GM21576 (cell line): ENCODE results near the gene ZDHHC17.
"Not testable (repeated sequence)": the region's sequence is repeated elsewhere in the genome, so short reads cannot be mapped to it uniquely, and the experiment has no call there.

Source experiments
- ATAC-seq: cut with Tn5 transposase; IDR thresholded peaks from one replicate; pipeline ENCODE4 v1.9.1; 2021; ENCODE audit warnings: mild to moderate bottlenecking, moderate library complexity; ENCODE audit not compliant: unreplicated experiment

Gene ZDHHC17

DNA sequence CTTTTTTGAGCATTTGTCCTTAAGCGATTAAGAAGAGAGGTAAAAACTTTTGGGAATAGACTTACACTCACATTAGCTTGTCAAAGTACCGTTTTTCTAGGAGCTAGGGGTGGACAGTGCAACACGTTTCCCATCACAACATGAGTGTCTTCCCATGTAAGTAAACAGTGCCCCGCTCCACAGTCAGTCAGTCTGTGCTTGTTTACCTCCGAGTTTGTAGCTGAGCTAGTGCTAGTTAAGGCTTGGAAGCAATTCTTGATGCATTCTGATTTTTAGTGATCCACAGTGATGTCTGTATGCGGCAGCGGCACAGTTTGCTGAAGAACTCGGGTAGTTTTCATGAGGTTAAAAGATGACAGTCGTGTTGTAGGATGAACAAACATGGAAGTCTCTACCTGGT is 941 bp downstream of the ZDHHC17 start:
- ATAC-seq = no peak

GRCh38 chr12:76765598-76765997 is 1.7 kb downstream of the ZDHHC17 start:
- ATAC-seq = no peak

- no peak for ATAC-seq
Observed at GRCh38 chr12:76766161-76766560, 2.2 kb downstream of the ZDHHC17 start.

DNA sequence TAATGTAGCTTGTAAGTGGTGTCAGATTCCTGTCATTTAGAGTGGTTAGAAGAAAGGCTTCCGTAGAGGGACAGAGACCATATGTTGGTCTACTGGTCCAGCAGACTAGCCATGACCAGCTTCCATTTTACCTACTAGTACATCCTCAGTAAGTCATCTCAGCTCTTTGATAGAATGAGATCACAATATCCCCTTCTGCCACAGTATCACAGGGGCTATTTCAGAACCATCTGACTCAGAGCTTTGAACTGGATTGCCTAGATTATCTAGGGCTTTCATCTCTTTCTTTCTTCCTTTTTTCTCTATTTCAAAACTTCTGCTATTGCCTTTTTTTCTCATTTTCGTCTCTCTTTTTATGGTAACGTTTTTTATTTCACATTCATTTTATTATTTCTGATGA is 4.7 kb downstream of the ZDHHC17 start:
- no peak for ATAC-seq

DNA sequence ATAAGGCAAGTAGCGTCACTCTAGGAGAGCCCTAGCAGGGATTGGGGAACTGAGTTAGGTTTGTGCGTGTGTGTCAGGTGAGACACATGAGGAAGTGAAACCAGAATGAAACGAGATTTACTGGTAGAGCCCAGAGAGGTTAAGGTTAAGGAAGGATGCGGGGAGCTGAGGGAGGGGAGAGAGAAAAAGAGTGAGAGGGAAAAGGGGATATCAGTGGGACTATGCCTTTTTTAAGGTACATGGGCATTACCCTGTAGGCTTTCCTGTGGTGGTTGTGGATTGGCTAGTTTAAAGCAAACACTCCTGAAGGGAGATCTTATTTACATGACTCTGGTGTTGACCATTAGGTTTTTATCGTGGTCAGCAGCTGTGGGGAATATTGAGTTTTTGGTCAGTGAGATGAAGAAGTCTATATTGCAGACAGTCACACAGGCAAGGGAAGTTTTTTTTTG is 13.9 kb downstream of the ZDHHC17 start:
- ATAC-seq = peak; percentile 100

GRCh38 chr12:76778364-76778763 is 14.4 kb downstream of the ZDHHC17 start:
- no peak for ATAC-seq

DNA sequence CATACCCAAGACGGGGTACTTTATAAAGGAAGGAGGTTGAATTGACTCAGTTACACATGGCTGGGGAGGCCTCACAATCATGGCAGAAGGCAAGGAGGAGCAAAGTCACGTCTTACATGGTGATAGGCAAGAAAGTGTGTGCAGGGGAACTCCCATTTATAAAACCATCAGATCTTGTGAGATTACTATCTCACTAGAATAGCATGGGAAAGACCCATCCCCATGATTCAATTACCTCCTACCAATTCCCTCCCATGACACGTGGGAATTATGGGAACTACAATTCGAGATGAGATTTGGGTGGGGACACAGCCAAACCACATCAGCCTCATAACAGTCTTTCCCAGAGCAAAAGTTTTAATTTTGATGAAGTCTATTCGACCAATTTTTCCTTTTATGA is 15.4 kb downstream of the ZDHHC17 start:
- ATAC-seq = not testable (repeated sequence)

- ATAC-seq = no peak
Observed at GRCh38 chr12:76781321-76781720, 17.4 kb downstream of the ZDHHC17 start.

DNA sequence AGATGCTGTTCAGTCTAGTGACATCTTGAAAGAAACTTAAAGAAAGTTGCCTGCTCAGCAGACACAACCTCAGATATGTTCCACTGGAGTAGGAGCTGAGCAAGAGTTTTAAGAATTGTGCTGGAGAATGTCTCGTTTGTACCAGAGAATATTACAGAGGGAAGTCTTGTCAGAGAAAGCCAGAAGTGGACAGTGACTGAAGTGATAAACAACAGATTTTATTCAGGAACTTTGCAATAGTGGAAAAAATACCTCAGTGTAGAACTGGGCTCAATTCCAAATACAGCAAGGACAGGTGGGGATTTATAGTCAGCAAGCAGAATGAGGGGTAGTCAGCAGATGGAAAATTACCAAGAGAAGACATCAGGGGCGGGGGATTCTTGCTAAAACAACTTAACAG is 18.6 kb downstream of the ZDHHC17 start:
- no peak for ATAC-seq

DNA sequence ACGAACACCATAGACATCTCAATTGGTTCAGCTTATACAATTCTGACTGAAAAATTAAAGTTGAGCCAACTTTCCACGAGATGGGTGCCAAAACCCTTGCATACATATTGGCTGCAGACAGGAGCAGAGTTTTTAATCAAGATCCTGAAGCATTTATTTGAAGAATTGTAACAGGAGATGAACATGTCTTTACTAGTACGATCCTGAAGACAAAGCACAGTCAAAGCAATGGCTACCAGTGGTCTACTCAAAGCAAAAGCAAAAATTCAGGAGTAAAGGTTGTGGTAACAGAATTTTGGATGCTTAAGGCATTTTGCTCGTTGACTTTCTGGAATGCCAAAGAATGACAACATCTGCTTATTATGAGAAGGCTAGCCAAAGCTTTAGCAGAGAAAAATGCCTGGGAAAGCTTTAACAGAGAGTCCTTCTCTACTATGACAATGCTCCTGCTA is 20.7 kb downstream of the ZDHHC17 start:
- ATAC-seq = no peak

GRCh38 chr12:76785407-76785806 is 21.5 kb downstream of the ZDHHC17 start:
- no peak for ATAC-seq

DNA sequence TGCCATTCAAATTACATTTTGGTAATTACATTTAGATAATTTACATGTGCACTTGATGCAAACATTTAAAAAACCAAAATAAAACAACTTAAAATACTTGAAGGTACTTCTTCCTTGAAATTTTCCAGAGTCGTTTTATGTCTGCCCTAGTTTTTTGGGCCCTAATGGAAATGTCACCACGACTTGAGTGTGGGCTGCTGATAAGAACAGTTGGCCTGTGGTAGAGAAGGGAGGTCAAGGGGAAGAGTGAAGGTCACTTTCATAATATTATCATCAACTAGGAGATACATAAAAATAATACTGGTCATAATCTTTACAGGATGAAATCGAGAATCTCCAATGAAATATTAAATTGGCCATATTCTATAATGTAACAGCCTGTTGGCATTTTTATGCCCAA is 23.1 kb downstream of the ZDHHC17 start:
- ATAC-seq = no peak

DNA sequence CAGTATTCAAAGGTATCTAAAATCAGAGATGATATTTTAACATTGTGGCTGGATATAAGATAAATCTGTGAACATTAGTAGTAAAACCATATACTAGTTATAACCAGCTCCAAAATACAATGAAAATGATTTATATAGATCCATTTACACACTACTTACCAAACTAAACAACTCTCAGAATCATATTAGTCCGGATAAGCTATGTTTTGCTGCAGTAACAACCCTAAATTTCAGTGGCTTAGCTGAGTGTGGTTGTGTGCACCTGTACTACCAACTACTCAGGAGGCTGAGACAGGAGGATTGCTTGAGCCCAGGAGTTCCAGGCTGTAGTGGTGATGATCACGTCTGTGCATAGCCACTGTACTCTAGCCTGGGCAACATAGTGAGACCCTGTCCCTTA is 23.8 kb downstream of the ZDHHC17 start:
- ATAC-seq = no peak

DNA sequence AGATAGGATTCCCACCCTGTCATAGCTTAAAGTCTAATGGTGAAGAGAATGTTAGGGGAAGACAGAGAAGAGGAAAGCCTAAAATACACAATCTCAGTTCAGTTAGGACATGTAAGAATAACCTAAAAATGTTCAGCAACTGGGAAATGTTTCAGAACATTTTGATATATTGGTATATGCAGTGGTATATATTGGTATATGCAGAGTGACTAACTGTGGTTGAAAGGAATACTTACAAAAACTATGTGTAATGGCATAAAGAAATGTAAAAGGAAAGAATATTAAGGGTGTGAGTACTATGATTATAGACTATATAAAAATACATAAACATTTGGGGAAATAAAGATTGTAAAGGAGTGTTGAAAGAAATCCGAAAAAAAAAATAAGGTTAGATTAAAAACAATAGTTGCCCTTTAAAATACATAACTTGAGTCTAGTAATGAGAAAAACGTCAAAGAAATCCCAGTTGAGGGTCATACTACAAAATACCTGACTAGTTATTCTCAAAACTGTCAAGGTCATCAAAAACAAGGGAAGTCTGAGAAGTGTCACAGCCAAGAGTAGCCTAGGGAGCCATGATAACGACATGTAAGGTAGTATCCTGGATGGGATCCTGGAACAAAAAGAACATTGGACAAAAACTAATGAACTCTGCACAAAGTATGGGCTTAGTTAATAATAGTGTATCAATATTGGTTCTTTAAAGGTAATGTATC is 25.6 kb downstream of the ZDHHC17 start:
- no peak for ATAC-seq

- ATAC-seq = no peak
Observed at GRCh38 chr12:76790564-76791552, 26.9 kb downstream of the ZDHHC17 start.

- no peak for ATAC-seq
Observed at GRCh38 chr12:76792828-76793227, 28.9 kb downstream of the ZDHHC17 start.

DNA sequence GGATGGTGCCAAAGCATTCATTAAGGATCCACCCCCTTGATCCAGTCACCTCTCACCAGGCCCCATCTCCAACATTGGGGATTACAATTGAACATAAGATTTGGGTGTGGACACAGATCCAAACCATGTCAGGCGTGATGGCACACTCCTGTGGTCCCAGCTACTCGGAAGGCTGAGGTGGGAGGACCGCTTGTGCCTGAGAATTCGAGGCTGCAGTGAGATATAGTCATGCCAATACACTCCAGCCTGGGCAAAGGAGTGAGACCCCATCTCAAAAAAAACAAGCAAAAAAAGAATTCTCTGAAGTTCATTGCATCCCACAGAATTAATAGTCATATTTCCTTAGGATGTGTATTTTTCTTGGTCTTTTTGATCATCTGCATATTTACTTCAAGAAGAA is 34.9 kb downstream of the ZDHHC17 start:
- no peak for ATAC-seq

DNA sequence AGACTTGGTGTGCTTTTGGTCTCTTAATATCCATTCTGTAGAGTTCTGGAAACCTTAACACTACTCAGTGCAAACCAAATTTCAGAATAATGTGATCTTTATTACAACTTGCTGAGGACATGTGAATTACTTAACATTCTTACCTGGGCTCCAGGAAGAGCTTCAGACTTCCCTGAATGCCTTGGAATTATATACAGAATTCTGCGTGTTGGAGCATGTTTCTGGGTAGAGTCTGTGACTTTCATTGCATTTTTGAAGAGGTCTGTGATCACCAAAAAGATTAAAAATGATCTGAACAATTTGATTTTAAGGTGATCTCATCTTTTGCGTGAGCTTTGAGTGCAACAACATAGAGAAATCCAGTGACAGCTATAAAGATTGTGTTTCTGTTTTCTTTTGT is 35.4 kb downstream of the ZDHHC17 start:
- ATAC-seq = no peak

DNA sequence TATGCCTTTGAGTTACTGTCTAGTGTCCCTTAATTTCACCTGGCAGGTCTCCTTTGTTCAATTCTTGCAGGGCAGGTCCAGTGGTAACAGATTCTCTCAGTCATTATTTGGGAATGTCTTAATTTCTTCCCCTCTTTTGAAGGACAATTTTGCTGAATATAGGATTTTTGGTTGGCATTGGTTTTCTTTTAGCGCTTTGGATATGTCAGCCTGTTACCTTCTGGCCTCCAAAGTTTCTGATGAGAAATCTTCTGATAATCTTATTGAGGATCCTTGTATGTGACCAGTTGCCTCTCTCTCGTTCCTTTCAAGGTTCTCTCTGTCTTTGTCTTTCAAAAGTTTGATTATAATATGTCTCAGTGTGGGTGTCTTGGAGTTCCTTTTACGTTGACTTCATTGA is 38.1 kb downstream of the ZDHHC17 start:
- no peak for ATAC-seq

- no peak for ATAC-seq
Observed at GRCh38 chr12:76804435-76804976, 40.6 kb downstream of the ZDHHC17 start.

GRCh38 chr12:76810671-76811419 is 46.9 kb downstream of the ZDHHC17 start:
- no peak for ATAC-seq
